ENCODE data around the gene GGT6. TPM values are rescaled to one million over a fixed set of nuclear protein-coding genes. Genes with fewer than 3 reads are reported as not detected.
"Not testable (repeated sequence)": the region's sequence is repeated elsewhere in the genome, so short reads cannot be mapped to it uniquely, and the experiment has no call there.

The GGT6 gene
- total RNA-seq, 1 experiment from 2014 or later = not detected

GRCh38 chr17:4592240-4593005, 32.0 kb upstream of the GGT6 start:
- DNase-seq (ENCODE audit: low read depth) = no peak

GRCh38 chr17:4591529-4591928, 31.2 kb upstream of the GGT6 start:
- no peak for DNase-seq (ENCODE audit: low read depth)

GRCh38 chr17:4590981-4591453, 30.6 kb upstream of the GGT6 start:
- no peak for DNase-seq (ENCODE audit: low read depth)

- DNase-seq (ENCODE audit: low read depth) = not testable (repeated sequence)
Measured at GRCh38 chr17:4590042-4590441, 29.7 kb upstream of the GGT6 start.

GRCh38 chr17:4588898-4589625, 28.7 kb upstream of the GGT6 start:
- DNase-seq (ENCODE audit: low read depth) = no peak

GRCh38 chr17:4588391-4588790, 28.0 kb upstream of the GGT6 start:
- DNase-seq (ENCODE audit: low read depth) = no peak

- no peak for DNase-seq (ENCODE audit: low read depth)
Measured at GRCh38 chr17:4587803-4588202, 27.4 kb upstream of the GGT6 start.

GRCh38 chr17:4587195-4587594, 26.8 kb upstream of the GGT6 start:
- DNase-seq (ENCODE audit: low read depth) = no peak

GRCh38 chr17:4586043-4586442, 25.7 kb upstream of the GGT6 start:
- no peak for DNase-seq (ENCODE audit: low read depth)

- no peak for DNase-seq (ENCODE audit: low read depth)
Measured at GRCh38 chr17:4585638-4585994, 25.2 kb upstream of the GGT6 start.

- DNase-seq (ENCODE audit: low read depth) = no peak
Measured at GRCh38 chr17:4584917-4585637, 24.7 kb upstream of the GGT6 start.

GRCh38 chr17:4584101-4584916, 23.9 kb upstream of the GGT6 start, which contains the start of gene SMTNL2:
Gene SMTNL2 (plus strand): TSS chr17:4584529. CDS start chr17:4584606, 77 bp downstream.
- no peak for DNase-seq (ENCODE audit: low read depth)

- no peak for DNase-seq (ENCODE audit: low read depth)
Measured at GRCh38 chr17:4583782-4584100, 23.4 kb upstream of the GGT6 start.

- DNase-seq (ENCODE audit: low read depth) = no peak
Measured at GRCh38 chr17:4583206-4583605, 22.8 kb upstream of the GGT6 start.

GRCh38 chr17:4582691-4583090, 22.3 kb upstream of the GGT6 start:
- DNase-seq (ENCODE audit: low read depth) = no peak

- no peak for DNase-seq (ENCODE audit: low read depth)
Measured at GRCh38 chr17:4582101-4582501, 21.7 kb upstream of the GGT6 start.

GRCh38 chr17:4580291-4580690, 19.9 kb upstream of the GGT6 start:
- no peak for DNase-seq (ENCODE audit: low read depth)

- no peak for DNase-seq (ENCODE audit: low read depth)
Measured at GRCh38 chr17:4579678-4580077, 19.3 kb upstream of the GGT6 start.

GRCh38 chr17:4578349-4578748, 18.0 kb upstream of the GGT6 start:
- not testable (repeated sequence) for DNase-seq (ENCODE audit: low read depth)

- no peak for DNase-seq (ENCODE audit: low read depth)
Measured at GRCh38 chr17:4577386-4577993, 17.1 kb upstream of the GGT6 start.

Data from HT1080 (cell line).